Measurements from ENCODE around the gene FBXO8. TPM values are rescaled to one million over a fixed set of nuclear protein-coding genes. Genes with fewer than 3 reads are reported as not detected.
"Not testable (repeated sequence)": the region's sequence is repeated elsewhere in the genome, so short reads cannot be mapped to it uniquely, and the experiment has no call there.

Gene FBXO8
- total and polyA plus RNA-seq, 9 donors: 12.0 to 22.0 (median 14.5) TPM

GRCh38 chr4:174273930-174274329 is 9.5 kb downstream of the FBXO8 start:
- no peaks in the 10 kb centered on the region for H3K9me3 ChIP-seq (replicated peaks; ENCODE audit: control insufficient read depth, low read depth, low read length)
- no peaks in the 10 kb centered on the region for H3K27me3 ChIP-seq (ENCODE audit: control insufficient read depth, insufficient read depth, low read length)
- no peak for DNase-seq
- H3K27ac ChIP-seq (ENCODE audit: low read length): no peak overlapping the region
- H3K4me1 ChIP-seq (ENCODE audit: control insufficient read depth, insufficient read depth, low read length): no peaks in the 10 kb centered on the region
- WGBS (ENCODE audit: insufficient coverage): 44% methylated on average over 3 of the region's 5 CpGs
- no peak overlapping the region for H3K4me3 ChIP-seq (ENCODE audit: low read length)
- no peaks in the 10 kb centered on the region for H3K36me3 ChIP-seq (ENCODE audit: control insufficient read depth, insufficient read depth, low read length)

GRCh38 chr4:174266416-174266815 is 17.1 kb downstream of the FBXO8 start:
- Histone ChIP-seq H3K4me1 (ENCODE audit: control insufficient read depth, insufficient read depth, low read length) (no peaks in the 10 kb centered on the region), H3K4me3 (ENCODE audit: low read length) (no peak overlapping the region), H3K27me3 (ENCODE audit: control insufficient read depth, insufficient read depth, low read length) (no peaks in the 10 kb centered on the region), H3K9me3 (replicated peaks; ENCODE audit: control insufficient read depth, low read depth, low read length) (no peaks in the 10 kb centered on the region), H3K27ac (ENCODE audit: low read length) (peak overlapping the region; percentile 11), H3K36me3 (ENCODE audit: control insufficient read depth, insufficient read depth, low read length) (no peaks in the 10 kb centered on the region)
- DNase-seq: peak; percentile 6
- no CpG with 5 or more reads among the region's 2 CpGs for WGBS (ENCODE audit: insufficient coverage)

GRCh38 chr4:174265916-174266315 is 17.6 kb downstream of the FBXO8 start:
- Histone ChIP-seq H3K4me1 (ENCODE audit: control insufficient read depth, insufficient read depth, low read length) (no peaks in the 10 kb centered on the region), H3K27ac (ENCODE audit: low read length) (peak overlapping the region; percentile 11)
- no CpG with 5 or more reads among the region's 2 CpGs for WGBS (ENCODE audit: insufficient coverage)

GRCh38 chr4:174263445-174263736 is 20.1 kb downstream of the FBXO8 start:
- Histone ChIP-seq H3K4me1 (ENCODE audit: control insufficient read depth, insufficient read depth, low read length) (no peaks in the 10 kb centered on the region), H3K36me3 (ENCODE audit: control insufficient read depth, insufficient read depth, low read length) (no peaks in the 10 kb centered on the region), H3K27ac (ENCODE audit: low read length) (no peak overlapping the region), H3K4me3 (ENCODE audit: low read length) (no peak overlapping the region), H3K27me3 (ENCODE audit: control insufficient read depth, insufficient read depth, low read length) (no peaks in the 10 kb centered on the region), H3K9me3 (replicated peaks; ENCODE audit: control insufficient read depth, low read depth, low read length) (no peaks in the 10 kb centered on the region)
- peak; percentile 8 for DNase-seq
- WGBS (ENCODE audit: insufficient coverage): 60% methylated on average over 1 of the region's 3 CpGs

More at GRCh38 chr4:174265916-174266315, 17.6 kb downstream of the FBXO8 start:
- no peaks in the 10 kb centered on the region for H3K9me3 ChIP-seq (replicated peaks; ENCODE audit: control insufficient read depth, low read depth, low read length)
- no peak overlapping the region for H3K4me3 ChIP-seq (ENCODE audit: low read length)
- no peaks in the 10 kb centered on the region for H3K27me3 ChIP-seq (ENCODE audit: control insufficient read depth, insufficient read depth, low read length)
- no peaks in the 10 kb centered on the region for H3K36me3 ChIP-seq (ENCODE audit: control insufficient read depth, insufficient read depth, low read length)
- DNase-seq: peak; percentile 49

GRCh38 chr4:174262624-174263444 is 20.6 kb downstream of the FBXO8 start:
- no peaks in the 10 kb centered on the region for H3K4me1 ChIP-seq (ENCODE audit: control insufficient read depth, insufficient read depth, low read length)
- H3K27ac ChIP-seq (ENCODE audit: low read length): no peak overlapping the region
- H3K4me3 ChIP-seq (ENCODE audit: low read length): no peak overlapping the region
- H3K9me3 ChIP-seq (replicated peaks; ENCODE audit: control insufficient read depth, low read depth, low read length): no peaks in the 10 kb centered on the region
- WGBS (ENCODE audit: insufficient coverage): 83% methylated on average over 1 of the region's 6 CpGs
- no peaks in the 10 kb centered on the region for H3K36me3 ChIP-seq (ENCODE audit: control insufficient read depth, insufficient read depth, low read length)
- no peaks in the 10 kb centered on the region for H3K27me3 ChIP-seq (ENCODE audit: control insufficient read depth, insufficient read depth, low read length)
- no peak for DNase-seq

GRCh38 chr4:174261432-174261831 is 22.0 kb downstream of the FBXO8 start:
- H3K36me3 ChIP-seq (ENCODE audit: control insufficient read depth, insufficient read depth, low read length); H3K9me3 ChIP-seq (replicated peaks; ENCODE audit: control insufficient read depth, low read depth, low read length); H3K27me3 ChIP-seq (ENCODE audit: control insufficient read depth, insufficient read depth, low read length); DNase-seq; H3K4me1 ChIP-seq (ENCODE audit: control insufficient read depth, insufficient read depth, low read length); H3K27ac ChIP-seq (ENCODE audit: low read length); H3K4me3 ChIP-seq (ENCODE audit: low read length): not testable (repeated sequence)
- WGBS (ENCODE audit: insufficient coverage): no CpG with 5 or more reads among the region's 1 CpG

GRCh38 chr4:174260099-174260498 is 23.4 kb downstream of the FBXO8 start:
- Histone ChIP-seq H3K4me1 (ENCODE audit: control insufficient read depth, insufficient read depth, low read length) (peaks cover 3% of the 10 kb centered on the region), H3K4me3 (ENCODE audit: low read length) (no peak overlapping the region), H3K36me3 (ENCODE audit: control insufficient read depth, insufficient read depth, low read length) (no peaks in the 10 kb centered on the region), H3K27me3 (ENCODE audit: control insufficient read depth, insufficient read depth, low read length) (no peaks in the 10 kb centered on the region), H3K27ac (ENCODE audit: low read length) (no peak overlapping the region), H3K9me3 (replicated peaks; ENCODE audit: control insufficient read depth, low read depth, low read length) (no peaks in the 10 kb centered on the region)
- WGBS (ENCODE audit: insufficient coverage): no CpG with 5 or more reads among the region's 3 CpGs
- no peak for DNase-seq

- Histone ChIP-seq H3K36me3 (ENCODE audit: control insufficient read depth, insufficient read depth, low read length) (no peaks in the 10 kb centered on the region), H3K4me1 (ENCODE audit: control insufficient read depth, insufficient read depth, low read length) (peaks cover 3% of the 10 kb centered on the region), H3K4me3 (ENCODE audit: low read length) (no peak overlapping the region), H3K9me3 (replicated peaks; ENCODE audit: control insufficient read depth, low read depth, low read length) (no peaks in the 10 kb centered on the region), H3K27me3 (ENCODE audit: control insufficient read depth, insufficient read depth, low read length) (no peaks in the 10 kb centered on the region), H3K27ac (ENCODE audit: low read length) (no peak overlapping the region)
- no peak for DNase-seq
Measured at GRCh38 chr4:174259580-174259979, 23.9 kb downstream of the FBXO8 start.

GRCh38 chr4:174256277-174256713 is 27.2 kb downstream of the FBXO8 start:
- Histone ChIP-seq H3K27ac (ENCODE audit: low read length) (no peak overlapping the region), H3K4me3 (ENCODE audit: low read length) (no peak overlapping the region), H3K27me3 (ENCODE audit: control insufficient read depth, insufficient read depth, low read length) (no peaks in the 10 kb centered on the region), H3K4me1 (ENCODE audit: control insufficient read depth, insufficient read depth, low read length) (peaks cover 3% of the 10 kb centered on the region), H3K36me3 (ENCODE audit: control insufficient read depth, insufficient read depth, low read length) (no peaks in the 10 kb centered on the region), H3K9me3 (replicated peaks; ENCODE audit: control insufficient read depth, low read depth, low read length) (no peaks in the 10 kb centered on the region)
- WGBS (ENCODE audit: insufficient coverage): no CpG with 5 or more reads among the region's 1 CpG
- peak; percentile 72 for DNase-seq

- H3K4me1 ChIP-seq (ENCODE audit: control insufficient read depth, insufficient read depth, low read length): peaks cover 3% of the 10 kb centered on the region
- no peaks in the 10 kb centered on the region for H3K36me3 ChIP-seq (ENCODE audit: control insufficient read depth, insufficient read depth, low read length)
- no peak overlapping the region for H3K27ac ChIP-seq (ENCODE audit: low read length)
- no peaks in the 10 kb centered on the region for H3K9me3 ChIP-seq (replicated peaks; ENCODE audit: control insufficient read depth, low read depth, low read length)
- DNase-seq: peak; percentile 86
- WGBS (ENCODE audit: insufficient coverage): 0% methylated on average over 1 of the region's 5 CpGs
- no peak overlapping the region for H3K4me3 ChIP-seq (ENCODE audit: low read length)
- no peaks in the 10 kb centered on the region for H3K27me3 ChIP-seq (ENCODE audit: control insufficient read depth, insufficient read depth, low read length)
Measured at GRCh38 chr4:174255786-174256185, 27.7 kb downstream of the FBXO8 start.

GRCh38 chr4:174255374-174255773 is 28.1 kb downstream of the FBXO8 start:
- no CpG with 5 or more reads among the region's 1 CpG for WGBS (ENCODE audit: insufficient coverage)
- Histone ChIP-seq H3K27ac (ENCODE audit: low read length) (no peak overlapping the region), H3K9me3 (replicated peaks; ENCODE audit: control insufficient read depth, low read depth, low read length) (no peaks in the 10 kb centered on the region), H3K27me3 (ENCODE audit: control insufficient read depth, insufficient read depth, low read length) (no peaks in the 10 kb centered on the region), H3K4me3 (ENCODE audit: low read length) (no peak overlapping the region), H3K4me1 (ENCODE audit: control insufficient read depth, insufficient read depth, low read length) (peaks cover 3% of the 10 kb centered on the region), H3K36me3 (ENCODE audit: control insufficient read depth, insufficient read depth, low read length) (no peaks in the 10 kb centered on the region)
- DNase-seq: no peak

Measured in muscle of leg (tissue), 11 donors.